ENCODE measurements around the gene MBD5. TPM values are rescaled to one million over a fixed set of nuclear protein-coding genes. Genes with fewer than 3 reads are reported as not detected.

The MBD5 gene
- total and polyA plus RNA-seq, 4 donors = 27.7 to 58.6 (median 37.8) TPM

DNA sequence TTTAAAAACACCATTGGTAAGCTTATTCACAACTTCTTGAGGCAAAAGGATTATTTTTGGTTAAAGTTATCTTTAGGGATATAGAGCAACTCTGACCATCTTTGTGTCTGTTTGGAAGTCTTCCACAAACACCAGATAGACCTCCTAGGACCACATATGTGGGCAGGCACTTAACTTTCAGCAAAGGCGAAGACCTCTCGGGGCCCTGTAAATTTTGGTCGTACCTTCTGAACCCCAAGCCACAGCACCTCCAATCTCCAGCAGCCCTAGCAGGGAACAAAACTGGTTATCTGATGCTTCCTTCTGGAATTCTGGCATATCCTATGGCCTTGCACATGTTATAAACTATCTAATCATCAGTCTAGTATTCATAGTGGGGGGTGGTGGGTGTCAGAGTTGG, 114.8 kb downstream of the MBD5 start:
- Histone ChIP-seq H3K4me1 (ENCODE audit: control insufficient read depth, insufficient read depth, low read length) (no peaks in the 10 kb centered on the region), H3K27ac (ENCODE audit: low read depth, low read length) (no peak overlapping the region), H3K27me3 (ENCODE audit: control insufficient read depth, insufficient read depth, low read length) (no peaks in the 10 kb centered on the region), H3K36me3 (ENCODE audit: control insufficient read depth, insufficient read depth, low read length) (no peaks in the 10 kb centered on the region), H3K9me3 (ENCODE audit: control insufficient read depth, insufficient read depth, low read length) (no peaks in the 10 kb centered on the region), H3K4me3 (ENCODE audit: low read depth, low read length) (no peak overlapping the region)
- 73% methylated on average over 3 of the region's 3 CpGs for WGBS (ENCODE audit: insufficient coverage)
- no peak for DNase-seq (ENCODE audit: low read depth in 4 of 6, low spot score in 6 of 6)

DNA sequence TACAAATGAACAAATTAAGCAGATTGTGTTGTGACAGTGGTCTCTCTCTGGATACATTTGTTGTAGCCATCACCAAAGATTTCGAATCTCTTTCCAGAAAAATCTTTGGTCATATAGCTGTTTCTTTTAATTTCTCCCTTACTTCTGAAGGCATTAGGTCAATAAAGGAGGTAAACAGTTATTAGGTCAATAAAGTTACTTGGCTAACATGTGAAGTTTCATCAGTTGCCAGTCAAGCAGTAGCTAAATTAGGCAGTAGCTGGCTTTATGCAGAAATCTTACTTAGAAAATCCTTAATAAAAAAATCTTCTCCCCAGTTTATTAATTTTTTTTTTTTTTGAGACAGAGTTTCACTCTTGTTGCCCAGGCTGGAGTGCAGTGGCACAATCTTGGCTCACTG, 115.5 kb downstream of the MBD5 start:
- no peaks in the 10 kb centered on the region for H3K27me3 ChIP-seq (ENCODE audit: control insufficient read depth, insufficient read depth, low read length)
- no CpG with 5 or more reads among the region's 1 CpG for WGBS (ENCODE audit: insufficient coverage)
- H3K27ac ChIP-seq (ENCODE audit: low read depth, low read length) = no peak overlapping the region
- no peaks in the 10 kb centered on the region for H3K4me1 ChIP-seq (ENCODE audit: control insufficient read depth, insufficient read depth, low read length)
- no peak overlapping the region for H3K4me3 ChIP-seq (ENCODE audit: low read depth, low read length)
- no peaks in the 10 kb centered on the region for H3K36me3 ChIP-seq (ENCODE audit: control insufficient read depth, insufficient read depth, low read length)
- no peaks in the 10 kb centered on the region for H3K9me3 ChIP-seq (ENCODE audit: control insufficient read depth, insufficient read depth, low read length)
- DNase-seq (ENCODE audit: low read depth in 4 of 6, low spot score in 6 of 6) = no peak

DNA sequence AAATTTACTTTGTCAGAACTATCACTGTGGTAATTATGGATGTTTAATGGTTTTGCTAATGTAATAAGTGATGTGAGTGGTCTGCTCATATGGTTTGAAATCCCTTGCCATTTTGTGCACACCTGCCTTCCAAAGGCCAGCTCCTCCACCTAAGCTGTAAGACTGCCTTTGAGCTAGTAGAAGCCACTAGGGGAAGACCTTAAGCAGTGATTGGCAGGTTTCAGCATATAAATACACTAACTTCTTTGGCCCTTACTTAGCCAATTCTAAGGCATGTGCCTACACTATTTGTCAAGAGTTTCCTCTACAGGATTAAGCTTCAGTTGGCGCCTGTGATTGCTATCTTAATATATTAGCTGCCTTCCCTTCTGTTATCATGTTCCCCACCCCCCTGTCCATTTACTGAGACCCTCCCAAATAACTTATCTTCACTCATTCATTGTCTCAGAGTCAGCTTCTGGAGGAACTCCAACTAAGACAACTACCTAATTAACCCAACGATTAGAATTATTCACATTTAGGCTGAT, 141.1 kb downstream of the MBD5 start:
- no peak overlapping the region for H3K27ac ChIP-seq (ENCODE audit: low read depth, low read length)
- H3K4me3 ChIP-seq (ENCODE audit: low read depth, low read length) = no peak overlapping the region
- H3K27me3 ChIP-seq (ENCODE audit: control insufficient read depth, insufficient read depth, low read length) = no peaks in the 10 kb centered on the region
- no peaks in the 10 kb centered on the region for H3K36me3 ChIP-seq (ENCODE audit: control insufficient read depth, insufficient read depth, low read length)
- no peaks in the 10 kb centered on the region for H3K9me3 ChIP-seq (ENCODE audit: control insufficient read depth, insufficient read depth, low read length)
- DNase-seq (ENCODE audit: low read depth in 4 of 6, low spot score in 6 of 6) = no peak
- no CpG with 5 or more reads among the region's 2 CpGs for WGBS (ENCODE audit: insufficient coverage)
- H3K4me1 ChIP-seq (ENCODE audit: control insufficient read depth, insufficient read depth, low read length) = no peaks in the 10 kb centered on the region

DNA sequence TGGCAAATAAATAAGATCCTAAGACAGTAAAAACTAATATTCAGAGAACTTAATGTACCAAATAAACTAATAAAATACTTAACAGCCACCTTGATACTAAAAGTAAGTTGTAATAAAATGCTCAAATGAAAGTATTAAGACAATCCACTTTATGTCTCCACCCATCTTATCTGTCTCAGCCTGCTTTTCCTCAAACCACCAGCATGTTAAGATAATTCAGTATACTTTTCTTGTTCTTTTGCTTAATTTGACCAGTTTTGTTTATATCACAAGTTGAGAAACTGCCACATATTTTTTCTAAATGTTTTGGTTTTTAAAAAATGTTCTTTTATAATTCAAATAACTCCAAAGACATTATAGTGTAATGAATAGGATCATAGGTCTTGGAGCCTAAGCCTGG, 142.0 kb downstream of the MBD5 start:
- H3K27ac ChIP-seq (ENCODE audit: low read depth, low read length) = no peak overlapping the region
- H3K9me3 ChIP-seq (ENCODE audit: control insufficient read depth, insufficient read depth, low read length) = no peaks in the 10 kb centered on the region
- H3K27me3 ChIP-seq (ENCODE audit: control insufficient read depth, insufficient read depth, low read length) = no peaks in the 10 kb centered on the region
- no peaks in the 10 kb centered on the region for H3K4me1 ChIP-seq (ENCODE audit: control insufficient read depth, insufficient read depth, low read length)
- H3K4me3 ChIP-seq (ENCODE audit: low read depth, low read length) = no peak overlapping the region
- DNase-seq (ENCODE audit: low read depth in 4 of 6, low spot score in 6 of 6) = no peak
- H3K36me3 ChIP-seq (ENCODE audit: control insufficient read depth, insufficient read depth, low read length) = no peaks in the 10 kb centered on the region

DNA sequence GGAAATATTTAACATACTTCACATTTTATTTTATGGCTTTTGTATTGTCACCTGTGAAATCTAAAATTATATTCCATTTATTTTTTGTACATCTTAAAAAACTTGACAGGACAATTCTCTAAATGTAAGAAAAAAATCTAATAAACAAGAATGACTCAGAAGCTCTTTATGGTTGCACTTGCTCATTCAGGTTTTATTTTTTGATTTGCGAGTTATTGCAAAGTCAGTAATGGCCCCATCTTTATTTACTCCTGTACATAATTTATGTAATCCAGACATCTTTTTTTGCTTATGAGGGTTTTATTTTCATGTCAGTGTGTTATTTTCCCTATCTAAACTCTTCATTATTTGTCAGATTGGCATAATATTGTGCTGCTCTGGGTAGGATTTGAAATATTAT, 145.1 kb downstream of the MBD5 start:
- no peaks in the 10 kb centered on the region for H3K36me3 ChIP-seq (ENCODE audit: control insufficient read depth, insufficient read depth, low read length)
- no peaks in the 10 kb centered on the region for H3K27me3 ChIP-seq (ENCODE audit: control insufficient read depth, insufficient read depth, low read length)
- DNase-seq (ENCODE audit: low read depth in 4 of 6, low spot score in 6 of 6) = no peak
- H3K9me3 ChIP-seq (ENCODE audit: control insufficient read depth, insufficient read depth, low read length) = no peaks in the 10 kb centered on the region
- H3K4me1 ChIP-seq (ENCODE audit: control insufficient read depth, insufficient read depth, low read length) = no peaks in the 10 kb centered on the region
- WGBS (ENCODE audit: insufficient coverage) = no CpG with 5 or more reads among the region's 1 CpG
- H3K4me3 ChIP-seq (ENCODE audit: low read depth, low read length) = no peak overlapping the region
- no peak overlapping the region for H3K27ac ChIP-seq (ENCODE audit: low read depth, low read length)

DNA sequence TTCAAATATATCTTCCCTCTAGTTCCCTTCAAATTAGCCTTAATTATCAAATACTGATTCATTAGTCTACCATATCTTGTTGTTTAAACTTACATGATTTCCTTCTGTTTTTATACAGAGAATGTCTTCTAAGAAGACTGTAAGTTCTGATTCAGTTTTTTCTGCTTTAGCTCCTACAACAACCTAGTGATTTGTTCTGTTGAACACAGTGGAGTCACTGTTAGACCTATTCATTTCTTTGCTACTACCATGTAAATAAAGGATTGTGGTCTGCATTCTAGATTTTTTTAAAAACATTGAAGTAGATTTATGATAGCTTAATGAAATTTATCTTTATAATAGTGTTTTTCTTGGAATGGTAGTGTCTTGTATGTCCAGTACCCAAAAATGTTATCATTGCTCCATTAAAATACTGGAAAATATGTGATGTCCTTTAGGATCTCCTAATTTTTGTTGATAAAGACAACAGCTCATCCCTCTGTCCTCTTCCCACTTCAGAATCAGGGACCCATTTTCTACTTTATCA, 146.4 kb downstream of the MBD5 start:
- peak in 2 of 6 donors; percentile 7 to 13 for DNase-seq (ENCODE audit: low read depth in 4 of 6, low spot score in 6 of 6)
- Histone ChIP-seq H3K4me3 (ENCODE audit: low read depth, low read length) (no peak overlapping the region), H3K4me1 (ENCODE audit: control insufficient read depth, insufficient read depth, low read length) (no peaks in the 10 kb centered on the region), H3K27ac (ENCODE audit: low read depth, low read length) (peak overlapping the region; percentile 18), H3K27me3 (ENCODE audit: control insufficient read depth, insufficient read depth, low read length) (no peaks in the 10 kb centered on the region), H3K9me3 (ENCODE audit: control insufficient read depth, insufficient read depth, low read length) (no peaks in the 10 kb centered on the region), H3K36me3 (ENCODE audit: control insufficient read depth, insufficient read depth, low read length) (peaks cover 4% of the 10 kb centered on the region)

DNA sequence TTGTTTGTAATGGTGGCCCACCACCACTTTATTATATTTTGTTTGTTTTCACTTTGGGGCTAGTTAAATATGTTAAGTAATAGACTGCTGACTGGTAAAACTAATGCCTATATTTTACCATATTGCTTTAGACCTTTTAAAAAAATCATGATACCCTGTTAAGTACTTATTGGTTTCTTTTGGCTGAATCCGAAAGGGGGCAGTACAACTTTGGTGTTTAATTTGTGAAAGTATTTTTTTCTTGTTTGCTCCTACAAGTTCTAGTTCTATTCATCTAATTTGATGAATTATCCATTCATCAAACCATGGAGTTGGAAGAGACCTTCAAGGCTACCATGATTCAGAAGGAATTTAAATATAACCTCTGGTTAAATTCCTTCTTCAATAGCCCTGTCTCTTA, 147.0 kb downstream of the MBD5 start:
- Histone ChIP-seq H3K36me3 (ENCODE audit: control insufficient read depth, insufficient read depth, low read length) (peaks cover 4% of the 10 kb centered on the region), H3K4me3 (ENCODE audit: low read depth, low read length) (no peak overlapping the region), H3K27me3 (ENCODE audit: control insufficient read depth, insufficient read depth, low read length) (no peaks in the 10 kb centered on the region), H3K27ac (ENCODE audit: low read depth, low read length) (no peak overlapping the region), H3K9me3 (ENCODE audit: control insufficient read depth, insufficient read depth, low read length) (no peaks in the 10 kb centered on the region), H3K4me1 (ENCODE audit: control insufficient read depth, insufficient read depth, low read length) (no peaks in the 10 kb centered on the region)
- no CpG with 5 or more reads among the region's 1 CpG for WGBS (ENCODE audit: insufficient coverage)
- no peak for DNase-seq (ENCODE audit: low read depth in 4 of 6, low spot score in 6 of 6)

DNA sequence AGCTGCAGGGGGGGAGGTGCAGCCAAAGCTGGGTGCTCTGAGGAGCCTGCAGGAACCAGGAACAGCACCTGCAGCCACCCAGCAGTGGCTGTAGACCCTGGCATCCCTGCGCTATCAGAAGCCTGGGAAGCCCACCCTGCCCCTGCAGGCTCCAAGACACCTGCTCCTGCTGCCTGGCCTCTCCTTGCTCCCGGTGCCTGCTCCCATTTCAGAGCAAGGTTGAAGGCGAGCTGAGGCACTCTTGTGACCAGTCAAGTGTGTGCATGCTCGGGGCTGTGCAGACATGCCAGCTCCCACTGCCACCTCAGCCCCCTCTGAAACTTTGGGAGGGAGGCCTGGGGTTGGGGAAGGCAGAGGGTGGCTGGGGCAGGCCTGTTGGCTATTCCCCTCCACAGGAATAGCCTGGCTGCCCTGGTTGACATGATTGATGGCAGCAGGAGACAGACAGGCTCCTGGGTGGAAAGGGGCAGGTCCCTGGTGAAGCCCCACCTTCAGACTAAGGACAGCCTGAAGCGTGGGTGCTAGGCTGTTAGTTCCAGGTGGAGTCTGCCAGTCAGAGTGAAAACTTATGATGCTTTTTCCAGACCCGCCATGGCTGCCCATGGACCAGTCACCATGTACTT, 151.4 kb downstream of the MBD5 start:
- DNase-seq (ENCODE audit: low read depth in 4 of 6, low spot score in 6 of 6) = no peak

DNA sequence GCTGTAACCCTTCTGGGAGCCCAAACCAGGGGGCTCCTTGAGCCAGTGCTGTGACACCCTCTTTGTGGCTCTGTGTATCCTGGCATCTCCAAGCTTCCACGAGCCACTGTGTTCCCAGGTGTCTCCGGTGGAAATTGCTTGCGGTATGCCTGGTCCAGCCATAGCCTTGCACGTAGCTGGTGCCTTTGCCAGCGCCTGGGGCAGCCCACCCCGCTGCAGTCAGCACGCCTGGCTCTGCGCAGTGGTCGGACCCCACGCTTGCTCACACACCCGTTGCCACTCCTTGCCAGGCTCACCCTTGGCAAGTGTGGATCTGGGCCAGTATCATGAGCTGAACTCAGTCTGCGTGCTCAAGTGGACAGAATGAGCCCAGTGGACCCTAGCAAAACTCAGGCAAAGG, 152.3 kb downstream of the MBD5 start:
- no peak for DNase-seq (ENCODE audit: low read depth in 4 of 6, low spot score in 6 of 6)
- over 99% methylated on average over 12 of the region's 12 CpGs for WGBS (ENCODE audit: insufficient coverage)

More for the DNA sequence above, 151.4 kb downstream of the MBD5 start:
- WGBS (ENCODE audit: insufficient coverage) = 100% methylated on average over 5 of the region's 6 CpGs
- Histone ChIP-seq H3K27ac (ENCODE audit: low read depth, low read length) (no peak overlapping the region), H3K4me3 (ENCODE audit: low read depth, low read length) (no peak overlapping the region), H3K9me3 (ENCODE audit: control insufficient read depth, insufficient read depth, low read length) (no peaks in the 10 kb centered on the region), H3K36me3 (ENCODE audit: control insufficient read depth, insufficient read depth, low read length) (peaks cover 9% of the 10 kb centered on the region), H3K4me1 (ENCODE audit: control insufficient read depth, insufficient read depth, low read length) (no peaks in the 10 kb centered on the region), H3K27me3 (ENCODE audit: control insufficient read depth, insufficient read depth, low read length) (no peaks in the 10 kb centered on the region)

DNA sequence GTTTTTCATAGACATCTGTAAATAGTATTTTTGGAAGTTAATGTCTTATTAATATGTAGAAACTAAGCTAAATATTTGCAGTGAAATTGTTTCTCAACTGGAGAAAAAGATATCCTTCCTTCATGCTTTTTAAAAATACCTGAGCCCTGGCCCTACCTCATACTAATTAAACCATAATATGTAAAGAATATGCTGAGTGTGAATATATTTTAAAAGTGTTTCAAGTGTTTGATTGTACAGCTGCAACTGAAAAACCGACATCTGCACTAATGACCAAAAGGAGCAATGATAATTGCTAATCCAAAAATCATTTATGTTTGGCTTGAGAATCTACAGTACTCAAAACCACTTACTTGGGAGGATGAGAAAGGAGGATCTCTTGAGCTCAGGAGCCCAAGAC, 156.7 kb downstream of the MBD5 start:
- Histone ChIP-seq H3K27ac (ENCODE audit: low read depth, low read length) (no peak overlapping the region), H3K4me1 (ENCODE audit: control insufficient read depth, insufficient read depth, low read length) (no peaks in the 10 kb centered on the region), H3K27me3 (ENCODE audit: control insufficient read depth, insufficient read depth, low read length) (no peaks in the 10 kb centered on the region), H3K9me3 (ENCODE audit: control insufficient read depth, insufficient read depth, low read length) (no peaks in the 10 kb centered on the region), H3K4me3 (ENCODE audit: low read depth, low read length) (no peak overlapping the region), H3K36me3 (ENCODE audit: control insufficient read depth, insufficient read depth, low read length) (peaks cover 12% of the 10 kb centered on the region)
- WGBS (ENCODE audit: insufficient coverage) = no CpG with 5 or more reads among the region's 1 CpG
- DNase-seq (ENCODE audit: low read depth in 4 of 6, low spot score in 6 of 6) = no peak

More for the DNA sequence above, 152.3 kb downstream of the MBD5 start:
- Histone ChIP-seq H3K4me1 (ENCODE audit: control insufficient read depth, insufficient read depth, low read length) (no peaks in the 10 kb centered on the region), H3K27me3 (ENCODE audit: control insufficient read depth, insufficient read depth, low read length) (no peaks in the 10 kb centered on the region), H3K27ac (ENCODE audit: low read depth, low read length) (no peak overlapping the region), H3K36me3 (ENCODE audit: control insufficient read depth, insufficient read depth, low read length) (peaks cover 9% of the 10 kb centered on the region), H3K4me3 (ENCODE audit: low read depth, low read length) (no peak overlapping the region), H3K9me3 (ENCODE audit: control insufficient read depth, insufficient read depth, low read length) (no peaks in the 10 kb centered on the region)
